Occipital lobe (tissue), 2 donors: ENCODE data around the gene C6orf89. TPM values are rescaled to one million over a fixed set of nuclear protein-coding genes. Genes with fewer than 3 reads are reported as not detected.
"Not testable (repeated sequence)": the region's sequence is repeated elsewhere in the genome, so short reads cannot be mapped to it uniquely, and the experiment has no call there.

Experiments used
- DNase-seq: peaks from one replicate; lab custom pipeline; 2025; lab: John Stamatoyannopoulos, UW
- total RNA-seq: library from RNA; depleted of rRNA; stranded (reverse); fragments of >200 nt; gene quantifications from one replicate; pipeline ENCODE4 v1.2.3, GENCODE V29; 2014

The C6orf89 gene
- total RNA-seq, 1 donor from 2014 or later, result 36.2 TPM

DNA sequence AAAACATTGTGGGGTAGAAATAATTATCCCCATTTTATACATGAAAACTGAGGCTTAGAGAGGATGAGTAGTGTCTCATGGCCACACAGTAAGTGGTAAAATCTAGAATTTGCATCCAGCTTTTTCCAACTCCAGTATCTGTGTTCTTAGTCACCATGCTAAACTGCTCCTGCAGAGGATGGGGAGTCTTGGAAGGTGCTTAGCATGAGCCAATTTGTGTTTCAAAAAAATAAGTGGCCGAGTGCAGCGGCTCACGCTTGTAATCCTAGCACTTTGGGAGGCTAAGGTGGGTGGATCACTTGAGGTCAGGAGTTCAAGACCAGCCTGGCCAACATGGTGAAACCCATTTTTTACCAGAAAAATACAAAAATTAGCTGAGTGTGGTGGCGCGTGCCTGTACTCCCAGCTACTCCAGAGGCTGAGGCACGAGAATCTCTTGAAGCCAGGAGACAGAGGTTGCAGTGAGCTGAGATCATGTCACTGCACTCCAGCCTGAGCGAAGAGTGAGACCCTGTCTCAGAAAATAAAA, 2.4 kb downstream of the C6orf89 start:
- DNase-seq, result no peak

DNA sequence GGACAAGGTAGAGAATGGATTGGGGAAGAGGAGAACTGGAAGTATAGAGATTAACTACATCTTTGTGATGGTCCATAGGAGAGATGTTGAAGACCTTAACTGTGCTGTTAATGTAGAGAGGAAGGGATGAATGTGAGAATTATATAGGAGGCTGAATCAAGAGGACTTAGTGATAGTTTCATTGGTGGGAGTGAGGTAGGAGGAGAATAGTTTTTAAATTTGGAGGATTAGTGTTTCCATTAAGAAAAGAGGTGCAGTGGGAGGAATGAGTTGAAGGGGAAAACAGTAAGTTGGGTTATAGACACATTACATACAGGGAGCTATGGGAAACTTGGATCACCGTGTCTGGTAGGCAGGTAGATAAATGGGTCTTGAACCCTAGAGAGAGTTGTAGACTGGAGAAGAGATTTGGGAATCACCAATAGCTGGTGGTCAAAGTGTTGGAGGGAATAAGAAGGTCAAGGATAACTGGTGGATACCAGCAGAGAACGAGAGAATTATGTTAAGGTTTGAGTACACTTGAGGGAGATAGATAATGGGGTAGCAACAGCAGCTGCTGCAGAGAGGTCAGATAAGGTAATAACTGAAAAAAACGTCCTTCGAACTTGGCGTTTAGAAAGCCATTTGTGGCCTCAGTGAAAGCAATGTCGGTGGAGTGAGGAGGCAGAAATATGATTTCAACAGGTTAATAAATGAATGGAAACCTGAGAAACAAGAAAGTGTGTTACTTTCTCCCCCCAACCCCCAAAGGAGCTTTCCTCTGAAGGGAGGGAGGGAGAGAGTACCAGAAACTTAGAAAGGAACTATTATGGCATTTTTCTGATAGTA, 3.1 kb downstream of the C6orf89 start:
- no peak for DNase-seq

DNA sequence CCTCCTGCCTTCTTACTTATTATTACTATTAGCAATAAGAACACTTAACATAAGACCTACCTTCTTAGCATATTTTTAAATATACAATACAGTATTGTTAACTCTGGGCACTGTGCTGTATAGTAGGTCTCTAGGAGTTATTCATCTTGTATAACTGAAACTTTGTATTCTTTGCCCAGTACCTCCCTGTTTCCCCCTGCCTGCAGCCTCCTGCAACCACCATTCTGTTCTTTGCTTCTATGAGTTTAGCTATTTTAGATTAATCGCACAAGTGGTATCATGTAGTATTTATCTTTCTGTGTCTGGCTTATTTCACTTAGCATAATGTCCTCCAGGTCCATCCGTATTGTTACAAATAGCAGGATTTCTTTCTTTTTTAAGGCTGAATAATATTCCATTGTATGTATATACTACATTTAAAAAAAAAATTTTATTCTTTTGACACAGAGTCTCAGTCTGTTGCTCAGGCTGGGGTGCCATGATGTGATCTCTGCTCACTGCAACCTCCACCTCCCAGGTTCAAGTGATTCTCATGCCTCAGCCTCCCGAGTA, 4.4 kb downstream of the C6orf89 start:
- no peak for DNase-seq

DNA sequence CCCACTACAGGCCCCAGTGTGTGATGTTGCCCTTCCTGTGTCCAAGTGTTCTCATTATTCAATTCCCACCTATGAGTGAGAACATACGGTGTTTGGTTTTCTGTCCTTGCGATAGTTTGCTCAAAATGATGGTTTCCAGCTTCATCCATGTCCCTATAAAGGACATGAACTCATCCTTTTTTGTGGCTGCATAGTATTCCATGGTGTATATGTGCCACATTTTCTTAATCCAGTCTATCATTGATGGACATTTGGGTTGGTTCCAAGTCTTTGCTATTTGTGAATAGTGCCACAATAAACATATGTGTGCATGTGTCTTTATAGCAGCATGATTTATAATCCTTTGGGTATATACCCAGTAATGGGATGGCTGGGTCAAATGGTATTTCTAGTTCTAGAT, 5.4 kb downstream of the C6orf89 start:
- DNase-seq, result not testable (repeated sequence)

DNA sequence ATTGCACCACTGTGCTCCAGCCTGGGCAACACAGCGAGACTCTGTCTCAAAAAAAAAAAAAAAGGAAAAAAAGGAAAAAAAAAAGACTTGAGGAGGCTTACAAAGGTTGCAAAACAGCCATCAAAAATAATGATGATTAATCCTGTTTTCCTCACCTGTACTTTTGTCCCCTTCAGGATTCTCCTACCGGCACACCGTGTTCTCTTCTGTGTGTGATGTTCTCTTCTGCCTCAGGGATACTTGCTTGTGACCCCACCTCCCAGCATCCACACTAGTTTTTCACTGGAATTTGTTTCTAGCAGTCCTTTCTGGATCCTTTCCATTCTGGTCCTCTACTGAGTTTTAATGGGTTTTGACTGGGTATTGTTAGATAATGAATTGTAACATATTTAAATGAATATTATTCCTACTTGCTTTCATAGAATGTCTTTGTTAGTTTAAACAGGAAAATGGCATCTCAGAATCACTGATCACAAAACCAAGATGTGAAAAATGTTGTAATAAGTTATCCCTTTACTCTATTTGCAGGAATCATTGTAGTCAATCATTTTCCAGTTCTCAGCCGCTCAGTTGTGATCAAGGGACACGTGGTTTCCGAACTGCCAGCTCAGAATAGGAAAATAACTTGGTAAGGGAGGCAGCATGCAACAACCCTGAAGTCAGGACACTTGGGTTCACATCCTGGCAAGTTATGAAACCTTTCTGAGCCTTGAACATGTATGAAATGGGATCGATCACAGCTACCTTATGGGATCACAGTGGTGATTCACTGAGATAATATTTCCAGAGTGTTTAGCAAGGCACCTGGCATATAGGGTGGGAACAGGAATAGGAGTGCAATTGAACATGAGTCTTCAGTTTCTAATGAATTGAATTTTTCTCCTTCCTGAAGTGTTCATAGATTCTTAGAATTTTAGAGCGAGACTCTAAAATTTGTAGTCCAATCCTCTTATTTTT, 8.5 kb downstream of the C6orf89 start:
- no peak for DNase-seq

DNA sequence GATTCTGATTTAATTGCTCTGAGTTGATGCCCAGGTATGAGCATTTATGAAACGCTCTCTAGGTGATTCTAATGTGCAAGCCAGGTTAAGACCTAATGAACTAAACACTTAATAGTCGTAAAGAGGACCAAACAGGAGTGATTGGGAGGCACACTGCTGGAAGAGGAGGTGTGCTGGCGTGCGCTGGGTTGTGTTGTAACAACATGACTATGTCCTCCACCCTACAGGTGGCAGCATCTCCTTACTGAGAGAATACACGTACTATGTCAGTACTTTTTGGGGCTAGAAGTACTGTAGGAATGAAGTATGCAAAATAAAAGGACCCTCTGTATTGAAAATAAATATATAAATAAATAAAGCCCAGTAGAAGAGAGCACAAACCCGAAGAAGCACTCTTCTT, 11.9 kb downstream of the C6orf89 start:
- no peak for DNase-seq

DNA sequence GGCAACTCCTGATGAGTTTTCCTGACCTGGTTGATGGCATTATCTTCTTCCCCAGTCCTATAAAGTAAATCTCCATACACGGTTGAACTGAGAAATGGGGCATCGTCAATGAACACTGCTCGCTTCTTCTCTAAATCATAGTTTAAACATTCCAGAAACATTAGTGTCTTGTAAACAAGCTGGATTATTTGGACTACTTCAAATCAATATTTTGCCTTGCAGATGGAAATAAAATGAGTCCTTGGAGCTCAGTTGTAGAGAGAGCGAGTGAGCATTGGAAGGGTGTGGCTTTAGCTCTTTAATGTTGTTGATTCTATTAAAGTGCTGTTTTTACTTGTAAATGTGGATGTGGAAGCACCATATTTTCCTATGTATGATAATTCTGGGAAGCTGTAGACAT, 18.4 kb downstream of the C6orf89 start:
- no peak for DNase-seq

DNA sequence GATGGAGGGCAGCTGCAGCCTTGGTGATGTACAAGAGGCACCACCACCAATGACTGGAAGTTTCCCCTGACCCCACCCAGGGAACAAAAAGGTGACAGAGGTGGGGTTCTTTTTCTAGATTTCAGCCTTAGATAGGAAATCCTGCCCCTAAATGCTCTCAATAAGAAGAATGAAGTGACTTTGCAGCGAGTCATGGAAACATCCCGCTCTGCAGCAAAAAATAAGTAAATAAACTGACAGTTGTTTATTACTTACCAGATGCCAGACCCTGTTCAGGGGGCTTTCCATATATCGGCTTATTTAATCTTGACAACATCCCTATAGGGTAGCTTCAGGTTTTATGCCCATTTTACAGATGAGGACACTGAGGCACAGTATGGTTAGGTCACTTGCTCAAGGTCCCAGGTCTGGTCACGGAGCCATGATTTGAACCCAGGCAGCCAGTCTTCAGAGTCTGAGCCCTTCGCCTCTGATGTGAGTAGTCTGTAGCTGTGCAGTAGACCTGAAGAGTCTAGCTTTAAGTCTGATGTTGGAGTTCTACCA, 19.2 kb downstream of the C6orf89 start:
- no peak for DNase-seq

DNA sequence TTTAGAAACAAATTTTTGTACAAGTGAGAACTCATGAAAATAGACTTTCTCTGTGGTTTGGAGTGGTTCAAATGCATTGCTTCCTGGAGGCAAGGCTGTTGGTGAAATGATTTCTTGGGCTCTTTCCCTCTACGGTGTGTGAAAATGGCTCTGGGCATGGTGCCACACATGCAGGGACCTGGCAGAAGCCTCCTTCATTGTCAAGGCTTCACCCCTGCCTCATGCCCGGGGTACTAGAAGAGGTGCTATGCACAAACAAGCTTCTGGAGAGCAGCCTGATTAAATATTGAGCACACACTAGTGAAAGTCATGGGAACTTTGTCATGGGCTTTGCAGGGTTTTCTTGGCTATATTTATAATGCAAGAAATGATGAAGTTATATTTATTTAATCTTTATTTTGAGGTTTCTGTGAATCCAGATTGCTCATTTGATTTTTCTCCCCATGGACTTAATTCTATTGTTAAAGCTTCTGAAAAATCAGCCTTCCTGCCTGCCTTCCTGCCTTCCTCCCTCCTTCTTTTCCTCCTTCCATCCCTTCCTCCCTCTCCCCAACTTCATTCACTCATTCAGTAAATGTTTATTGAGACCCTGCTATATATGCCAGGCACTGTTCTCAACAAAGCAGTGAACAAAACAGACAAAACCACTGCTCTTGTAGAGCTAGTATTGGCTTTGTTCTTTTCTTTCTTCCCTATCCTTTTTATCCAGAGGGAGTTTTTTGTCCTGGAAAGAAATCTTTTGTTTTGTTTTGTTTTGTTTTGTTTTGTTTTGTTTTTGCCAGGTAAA, 21.0 kb downstream of the C6orf89 start:
- peak; percentile 6 for DNase-seq

DNA sequence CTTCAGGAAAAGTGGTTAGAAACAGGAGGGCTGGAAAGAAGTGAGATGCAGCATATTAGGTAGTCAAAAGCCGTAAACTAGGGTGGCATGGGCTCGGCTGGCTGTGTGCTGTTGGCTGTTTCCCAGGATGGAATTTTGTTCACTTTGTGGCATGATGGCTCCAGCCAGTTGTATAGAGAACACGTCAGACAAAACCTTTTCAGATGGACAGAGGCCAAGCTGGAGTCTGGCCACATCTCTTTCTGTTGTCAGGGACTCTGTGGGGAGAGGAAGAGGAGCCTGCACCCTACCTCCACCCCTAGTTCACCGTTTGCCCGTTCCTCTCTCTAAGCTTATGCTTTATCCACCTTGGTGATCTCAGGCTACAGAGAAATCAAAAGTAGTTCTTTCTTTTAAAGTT, 22.0 kb downstream of the C6orf89 start:
- DNase-seq, result no peak

DNA sequence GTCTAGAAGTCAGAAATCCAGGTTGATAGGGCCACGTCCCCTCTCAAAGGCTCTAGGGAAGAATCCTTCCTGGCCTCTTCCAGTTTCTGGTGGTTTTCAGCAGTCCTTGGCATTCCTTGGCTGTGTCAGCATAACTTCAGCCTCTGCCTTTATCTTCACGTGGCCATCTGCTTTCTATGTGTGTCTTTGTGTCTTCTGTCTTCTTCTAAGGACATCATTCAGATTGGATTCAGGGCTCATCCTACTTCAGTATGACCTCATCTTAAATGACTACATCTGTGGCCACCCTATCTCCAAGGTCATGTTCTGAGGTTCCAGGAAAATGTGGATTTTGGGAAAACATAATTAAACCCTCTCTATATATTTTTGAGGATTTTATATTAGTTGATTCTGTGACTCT, 23.0 kb downstream of the C6orf89 start:
- DNase-seq, result no peak

DNA sequence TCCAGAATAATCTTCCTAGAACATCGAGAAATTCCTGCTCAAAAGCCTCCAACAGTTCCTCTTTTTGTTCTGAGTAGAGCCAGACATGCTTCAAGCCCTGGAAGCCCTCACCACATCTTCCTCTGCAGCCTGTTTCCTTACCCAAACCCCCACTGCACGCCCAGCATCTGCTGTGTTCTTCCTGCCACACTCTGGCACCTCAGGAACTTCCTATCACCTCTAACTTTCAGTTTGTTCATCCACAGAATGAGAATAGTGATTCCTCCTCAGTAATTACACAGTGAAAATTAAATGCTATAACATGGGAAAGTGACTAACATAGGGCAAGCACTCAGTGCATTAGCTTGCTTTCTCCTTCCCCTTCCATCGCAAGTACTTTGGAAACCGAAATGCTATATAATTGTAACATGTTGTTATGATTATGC, 26.3 kb downstream of the C6orf89 start:
- DNase-seq, result no peak

DNA sequence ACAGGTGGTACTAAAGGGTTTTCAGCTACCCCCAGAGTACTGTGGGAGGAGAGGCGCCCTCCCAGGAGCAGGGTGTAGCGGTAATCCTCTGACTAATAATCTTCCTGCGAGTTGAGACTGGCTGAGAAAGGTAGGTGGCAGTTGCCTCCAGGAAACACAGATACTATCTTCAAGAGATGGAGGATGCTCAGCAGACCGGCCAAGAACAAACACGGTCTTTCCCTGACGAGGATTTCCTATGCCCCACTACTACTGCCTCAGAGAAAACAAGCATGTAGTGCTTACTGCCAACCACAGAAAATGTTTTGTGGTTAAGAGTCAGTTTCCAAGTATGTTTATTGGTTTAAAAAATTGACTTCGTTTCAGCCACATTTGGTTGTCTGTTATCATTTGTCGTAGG, 26.8 kb downstream of the C6orf89 start:
- DNase-seq, result no peak

DNA sequence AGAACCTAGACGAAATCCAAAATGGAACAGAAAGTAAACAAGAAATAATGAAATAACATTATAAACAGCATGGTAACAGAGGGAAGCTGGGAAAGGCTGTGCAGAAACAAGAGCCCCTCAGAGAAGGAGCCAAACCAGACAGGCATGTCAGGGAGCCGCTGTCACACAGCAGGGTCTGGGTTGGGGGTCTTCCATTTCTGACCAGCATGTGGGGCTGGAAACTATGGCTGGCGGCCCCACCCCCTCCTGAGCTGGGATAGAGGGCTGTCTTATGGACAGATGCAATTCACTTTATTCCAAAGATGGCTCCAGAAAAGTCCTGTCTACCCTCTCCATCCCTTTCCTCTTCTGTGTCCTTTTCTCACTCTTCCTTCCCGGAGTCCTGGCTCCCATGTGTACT, 27.3 kb downstream of the C6orf89 start:
- DNase-seq, result no peak

DNA sequence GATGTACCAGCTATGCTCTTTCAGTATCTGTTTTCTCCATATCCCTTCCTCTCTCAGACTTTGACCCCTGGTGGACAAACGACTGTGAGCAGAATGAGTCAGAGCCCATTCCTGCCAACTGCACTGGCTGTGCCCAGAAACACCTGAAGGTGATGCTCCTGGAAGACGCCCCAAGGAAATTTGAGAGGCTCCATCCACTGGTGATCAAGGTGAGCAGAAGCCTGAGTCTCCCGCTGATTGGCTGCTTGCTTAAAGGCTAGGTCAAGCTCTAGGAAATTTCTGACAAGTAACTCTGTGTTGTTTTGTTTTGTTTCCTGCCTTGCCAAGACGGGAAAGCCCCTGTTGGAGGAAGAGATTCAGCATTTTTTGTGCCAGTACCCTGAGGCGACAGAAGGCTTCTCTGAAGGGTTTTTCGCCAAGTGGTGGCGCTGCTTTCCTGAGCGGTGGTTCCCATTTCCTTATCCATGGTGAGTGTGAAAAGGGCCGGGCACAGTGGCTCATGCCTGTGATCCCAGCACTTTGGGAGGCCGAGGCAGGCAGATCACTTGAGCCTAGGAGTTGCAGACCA, 28.6 kb downstream of the C6orf89 start:
- no peak for DNase-seq

DNA sequence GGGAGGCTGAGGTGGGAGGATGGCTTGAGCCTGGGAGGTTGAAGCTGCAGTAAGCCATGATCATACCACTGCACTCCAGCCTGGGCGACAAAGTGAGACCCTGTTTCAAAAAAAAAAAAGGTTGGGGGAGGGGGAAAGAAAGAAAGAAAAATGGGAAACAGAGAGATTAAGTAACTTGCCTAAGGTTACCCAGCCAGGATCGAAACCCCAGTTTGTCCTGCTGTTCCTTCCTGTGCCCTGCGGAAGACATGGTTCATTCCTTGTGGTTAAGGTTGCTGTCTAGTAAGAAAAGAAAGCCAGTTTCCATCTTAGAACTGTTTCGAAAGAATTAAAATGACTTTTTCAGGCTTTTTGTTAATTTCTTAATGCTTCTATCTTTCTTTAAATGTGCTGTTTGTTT, 29.8 kb downstream of the C6orf89 start:
- no peak for DNase-seq

DNA sequence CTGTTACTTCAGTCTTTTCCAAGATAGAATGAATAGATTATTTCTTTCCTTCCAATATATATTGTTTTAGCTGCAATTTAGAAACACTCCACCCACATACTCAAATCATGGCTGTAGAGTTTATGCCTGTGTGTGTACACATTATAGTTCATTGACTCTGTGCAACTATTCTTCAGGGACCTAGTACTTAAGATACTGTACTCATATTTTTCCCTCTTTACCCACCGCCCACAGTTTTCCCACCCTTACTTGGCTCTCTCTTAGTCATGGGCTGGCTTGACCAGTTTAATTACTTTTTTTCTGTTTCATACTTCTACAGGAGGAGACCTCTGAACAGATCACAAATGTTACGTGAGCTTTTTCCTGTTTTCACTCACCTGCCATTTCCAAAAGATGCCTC, 30.4 kb downstream of the C6orf89 start:
- DNase-seq, result no peak

DNA sequence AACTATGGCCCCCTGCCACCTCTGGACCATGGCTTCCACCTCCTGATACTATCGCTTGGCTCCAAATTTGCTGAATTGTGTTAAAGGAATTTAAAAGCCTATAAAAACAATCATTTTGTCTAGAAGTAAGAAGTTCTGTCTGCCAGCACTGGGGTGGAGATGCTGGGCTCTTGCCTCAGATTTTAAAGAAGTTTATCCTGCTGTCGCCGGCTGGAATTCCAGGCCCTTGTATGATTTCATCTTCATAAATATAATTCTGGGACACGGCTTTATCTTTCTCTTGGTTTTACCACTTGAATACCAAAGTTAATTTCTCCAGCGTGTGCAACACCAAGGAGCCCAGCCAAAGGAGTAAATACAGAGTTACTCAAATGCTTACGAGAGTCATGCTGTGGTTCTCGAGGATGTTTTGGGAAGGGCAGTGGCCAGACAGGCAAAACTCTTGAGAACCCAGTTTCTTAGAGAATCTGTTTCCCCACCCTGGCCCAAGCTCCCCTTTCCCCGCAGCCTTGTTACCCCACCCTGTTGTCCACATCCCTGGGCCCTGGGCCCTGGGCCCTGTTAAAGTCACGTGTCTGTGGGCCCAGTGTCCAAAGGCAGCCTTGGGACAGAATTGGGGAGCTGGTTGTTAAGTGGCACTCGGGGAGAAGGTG, 31.9 kb downstream of the C6orf89 start:
- no peak for DNase-seq

DNA sequence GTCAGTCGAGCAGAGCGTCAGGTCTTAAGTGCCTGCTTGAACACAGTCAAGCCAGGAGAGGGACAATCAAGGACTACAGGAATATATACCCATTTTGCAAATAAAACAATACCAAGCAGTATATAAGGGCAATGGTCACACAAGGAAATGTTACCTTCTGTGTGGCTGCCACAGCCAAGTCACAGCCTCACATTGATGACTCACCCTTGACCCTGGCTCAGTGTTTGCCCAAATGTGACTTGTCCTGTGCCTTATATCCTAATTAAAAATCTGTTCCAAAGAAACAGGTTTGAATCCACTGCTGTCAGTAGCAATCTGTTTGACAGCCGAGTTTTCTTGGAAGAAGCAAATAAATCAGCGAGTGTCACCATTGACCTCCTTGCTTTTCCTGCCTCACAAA, 34.3 kb downstream of the C6orf89 start:
- DNase-seq, result no peak

DNA sequence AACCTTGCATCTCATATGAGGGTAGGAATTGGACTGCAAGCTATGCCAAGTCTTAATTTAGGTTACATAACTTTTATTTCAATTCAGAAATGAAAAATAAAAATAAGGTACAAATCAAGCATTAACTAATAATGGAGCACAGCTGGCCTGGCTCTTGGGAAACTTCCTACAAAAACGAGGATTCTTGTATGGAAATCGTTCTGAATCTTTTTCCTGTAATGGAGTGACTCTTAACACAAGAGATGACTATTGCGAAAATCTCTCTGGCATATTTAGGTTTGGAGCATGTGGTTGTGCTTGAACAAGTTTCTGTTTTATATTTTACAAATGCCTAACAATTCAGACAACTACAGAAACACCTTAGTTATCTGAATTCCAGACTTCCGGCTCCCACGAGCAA, 34.8 kb downstream of the C6orf89 start:
- DNase-seq, result no peak
